HG02938 (cell line): ENCODE measurements around the gene PLXDC2.
"Not testable (repeated sequence)": the region's sequence is repeated elsewhere in the genome, so short reads cannot be mapped to it uniquely, and the experiment has no call there.

Experiments
- ATAC-seq: cut with Tn5 transposase; IDR thresholded peaks from one replicate; pipeline ENCODE4 v1.9.1; 2021; ENCODE audit warnings: mild to moderate bottlenecking, moderate library complexity; ENCODE audit not compliant: unreplicated experiment

PLXDC2 gene

DNA sequence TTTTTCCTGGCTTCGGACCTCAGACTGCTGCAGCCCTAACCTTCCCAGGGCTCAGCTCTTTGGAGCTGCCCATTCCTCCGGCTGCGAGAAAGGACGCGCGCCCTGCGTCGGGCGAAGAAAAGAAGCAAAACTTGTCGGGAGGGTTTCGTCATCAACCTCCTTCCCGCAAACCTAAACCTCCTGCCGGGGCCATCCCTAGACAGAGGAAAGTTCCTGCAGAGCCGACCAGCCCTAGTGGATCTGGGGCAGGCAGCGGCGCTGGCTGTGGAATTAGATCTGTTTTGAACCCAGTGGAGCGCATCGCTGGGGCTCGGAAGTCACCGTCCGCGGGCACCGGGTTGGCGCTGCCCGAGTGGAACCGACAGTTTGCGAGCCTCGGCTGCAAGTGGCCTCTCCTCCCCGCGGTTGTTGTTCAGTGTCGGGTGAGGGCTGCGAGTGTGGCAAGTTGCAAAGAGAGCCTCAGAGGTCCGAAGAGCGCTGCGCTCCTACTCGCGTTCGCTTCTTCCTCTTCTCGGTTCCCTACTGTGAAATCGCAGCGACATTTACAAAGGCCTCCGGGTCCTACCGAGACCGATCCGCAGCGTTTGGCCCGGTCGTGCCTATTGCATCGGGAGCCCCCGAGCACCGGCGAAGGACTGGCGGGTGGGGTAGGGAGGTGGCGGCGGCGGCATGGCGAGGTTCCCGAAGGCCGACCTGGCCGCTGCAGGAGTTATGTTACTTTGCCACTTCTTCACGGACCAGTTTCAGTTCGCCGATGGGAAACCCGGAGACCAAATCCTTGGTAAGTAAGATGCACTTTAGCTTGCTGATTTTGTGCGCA lies at the start of gene PLXDC2:
Gene PLXDC2, plus strand, starts transcription at position 22 of the 820 bp plus-strand sequence.
- peak; percentile 37 for ATAC-seq

DNA sequence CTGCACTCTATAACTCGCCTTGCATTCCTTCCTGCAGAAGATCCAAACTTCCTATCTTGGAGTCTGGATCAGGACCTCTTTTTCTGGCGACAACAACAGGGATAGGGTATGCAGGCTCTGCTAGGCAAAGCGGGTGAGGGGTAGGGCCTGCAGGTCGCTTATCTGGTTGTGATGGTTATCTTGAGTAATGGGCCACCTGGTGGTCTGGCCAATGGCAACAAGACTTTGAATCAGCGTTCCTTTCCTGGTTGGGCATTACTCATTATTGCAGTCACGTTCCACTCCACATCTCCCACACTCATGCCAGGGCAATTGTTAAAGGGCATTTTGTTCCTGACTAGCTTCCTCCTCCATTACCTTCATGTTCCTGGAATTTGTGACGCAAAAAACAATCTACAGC lies 48.4 kb upstream of the PLXDC2 start:
- ATAC-seq = no peak

DNA sequence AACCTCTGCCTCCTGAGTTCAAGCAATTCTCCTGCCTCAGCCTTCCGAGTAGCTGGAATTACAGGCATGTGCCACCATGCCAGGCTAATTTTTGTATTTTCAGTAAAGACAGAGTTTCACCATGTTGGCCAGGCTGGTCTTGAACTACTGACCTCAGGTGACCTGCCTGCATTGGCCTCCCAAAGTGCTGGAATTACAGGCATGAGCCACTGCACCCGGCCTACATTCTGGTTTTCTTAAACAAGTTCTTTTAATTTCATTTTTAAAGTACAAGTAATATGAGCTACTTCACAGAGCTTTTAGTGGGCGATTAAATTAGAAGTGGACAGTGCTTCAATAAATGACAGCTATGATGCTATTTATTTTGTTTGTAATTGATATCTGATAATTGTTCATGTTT lies 46.4 kb upstream of the PLXDC2 start:
- ATAC-seq = not testable (repeated sequence)

DNA sequence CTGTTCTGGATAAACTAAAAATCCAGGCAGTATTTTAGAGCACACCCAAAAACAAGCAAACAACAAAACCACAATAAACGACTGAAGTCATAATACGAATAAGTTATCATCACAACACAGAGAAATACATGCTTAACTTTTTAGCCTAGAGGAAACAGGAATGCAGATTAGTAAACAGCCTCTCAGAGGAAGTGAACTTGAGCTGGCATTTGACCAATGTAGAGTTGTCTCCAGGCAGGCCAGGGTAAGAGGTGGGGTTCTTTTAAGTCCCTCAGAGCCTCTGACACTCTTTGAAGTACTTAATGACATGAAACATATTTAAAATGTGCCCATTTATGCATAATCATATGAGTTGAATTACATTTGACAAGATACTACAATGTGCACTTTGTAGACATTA lies 43.3 kb upstream of the PLXDC2 start:
- no peak for ATAC-seq

DNA sequence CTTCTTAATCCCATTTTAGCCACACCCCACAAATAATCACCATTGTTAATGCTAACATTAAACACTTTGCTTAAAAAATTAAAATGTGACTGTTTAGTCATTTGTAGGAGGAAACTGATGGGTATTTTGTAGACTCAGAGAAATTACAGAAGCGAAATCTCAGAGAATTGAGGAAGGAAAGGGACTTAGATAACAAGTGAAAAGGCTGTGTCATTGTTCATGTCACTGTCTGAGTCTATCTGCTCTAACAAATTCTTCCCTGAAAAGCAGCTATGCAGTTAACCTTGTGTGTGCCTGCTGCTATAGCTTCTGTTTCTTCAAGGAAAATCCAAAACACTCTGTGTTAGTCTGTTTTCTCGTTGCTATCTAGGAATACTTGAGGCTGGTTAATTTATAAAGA lies 40.9 kb upstream of the PLXDC2 start:
- no peak for ATAC-seq

DNA sequence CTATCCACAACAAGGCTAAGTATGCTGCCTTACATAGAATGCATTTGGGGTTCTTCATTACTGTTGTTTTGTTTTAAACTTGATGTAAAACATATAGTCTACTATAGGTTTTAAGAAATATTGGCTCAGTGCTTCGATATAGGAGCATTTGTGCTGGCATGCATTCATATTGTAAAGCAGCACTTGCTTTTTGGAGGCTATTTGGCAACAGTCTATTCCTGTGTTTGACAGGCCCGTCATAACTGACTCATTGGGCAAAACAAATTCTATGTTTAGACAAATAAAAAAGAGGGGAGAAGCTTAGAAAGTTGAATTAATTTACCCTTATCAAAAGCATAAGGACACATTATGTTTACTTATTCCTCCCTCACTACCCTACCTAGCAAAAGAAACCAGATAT lies 38.4 kb upstream of the PLXDC2 start:
- no peak for ATAC-seq

DNA sequence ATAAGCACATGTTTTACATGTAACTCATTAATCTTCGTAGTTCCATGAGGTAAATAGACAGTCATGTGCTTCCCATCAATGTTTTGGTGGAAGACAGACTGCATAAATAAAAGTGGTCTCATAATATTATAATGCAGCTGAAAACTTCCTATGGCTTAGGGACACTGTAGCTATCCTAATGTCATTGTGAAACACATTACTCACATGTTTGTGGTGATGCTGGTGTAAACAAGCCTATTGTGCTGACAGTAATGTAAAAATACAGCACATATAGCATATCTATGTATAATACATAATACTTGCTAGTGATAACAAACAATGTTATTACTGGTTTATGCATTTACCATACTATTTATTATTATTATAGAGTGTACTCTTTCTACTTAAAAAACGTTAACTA lies 37.2 kb upstream of the PLXDC2 start:
- no peak for ATAC-seq

DNA sequence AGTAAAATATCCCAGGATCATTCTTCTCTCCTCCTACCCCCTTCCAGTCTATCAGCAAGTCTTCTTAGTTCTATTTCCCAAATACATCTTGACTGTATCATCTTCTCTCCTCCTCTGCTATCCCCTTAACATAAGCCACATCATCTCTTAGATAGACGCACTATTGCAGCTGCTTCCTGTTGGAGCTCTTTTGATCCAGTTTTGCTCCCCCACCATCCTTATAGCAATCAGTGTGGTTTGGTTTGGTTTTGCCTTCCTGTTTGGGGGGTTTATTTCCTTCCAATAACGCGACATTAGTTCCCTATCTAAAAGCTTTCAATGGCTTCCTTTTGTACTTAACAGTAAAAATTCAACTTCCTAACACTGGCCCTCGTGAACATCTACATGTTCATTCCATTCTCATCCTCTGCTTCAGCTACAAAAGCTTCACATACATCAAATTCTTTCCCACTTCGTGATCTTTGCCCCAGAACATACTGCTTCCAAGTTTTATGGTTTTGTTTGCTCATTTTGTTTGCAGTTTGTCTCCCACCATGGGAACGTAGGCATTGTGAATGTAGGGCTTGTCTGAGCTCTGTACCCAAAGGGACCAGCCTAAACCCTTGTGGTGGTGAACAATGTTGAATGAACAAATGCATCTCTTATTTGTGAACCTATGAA lies 33.7 kb upstream of the PLXDC2 start:
- ATAC-seq = no peak

DNA sequence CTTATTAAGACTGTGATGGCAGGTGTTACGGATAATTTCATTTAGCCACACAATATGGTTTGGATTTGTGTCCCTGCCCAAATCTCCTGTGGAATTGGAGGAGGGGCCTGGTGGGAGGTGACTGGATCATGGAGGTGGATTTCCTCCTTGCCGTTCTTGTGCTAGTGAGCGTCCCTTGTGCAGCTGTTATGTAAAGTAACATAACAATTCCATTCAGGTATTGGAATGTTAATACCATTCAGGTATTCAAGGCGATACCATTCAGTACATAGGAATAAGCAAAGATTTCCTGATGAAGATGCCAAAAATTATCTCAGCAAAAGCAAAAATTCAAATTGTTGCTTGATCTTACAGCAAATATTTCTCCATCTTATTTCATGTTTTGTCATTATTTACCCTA lies 32.5 kb upstream of the PLXDC2 start:
- no peak for ATAC-seq

DNA sequence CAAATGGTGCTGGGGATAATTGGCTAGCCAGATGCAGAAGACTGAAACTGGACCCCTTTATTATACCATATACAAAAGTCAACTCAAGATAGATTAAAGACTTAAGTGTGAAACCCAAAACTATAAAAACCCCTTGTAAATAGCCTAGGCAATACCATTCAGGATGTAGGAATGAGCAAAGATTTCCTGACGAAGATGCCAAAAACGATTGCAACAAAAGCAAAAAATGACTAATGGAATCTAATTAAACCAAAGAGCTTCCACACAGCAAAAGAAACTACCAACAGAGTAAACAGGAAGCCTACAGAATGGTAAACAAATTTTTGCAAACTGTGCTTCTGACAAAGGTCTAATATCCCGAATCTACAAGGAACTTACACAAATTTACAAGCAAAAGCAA lies 30.9 kb upstream of the PLXDC2 start:
- ATAC-seq = no peak

DNA sequence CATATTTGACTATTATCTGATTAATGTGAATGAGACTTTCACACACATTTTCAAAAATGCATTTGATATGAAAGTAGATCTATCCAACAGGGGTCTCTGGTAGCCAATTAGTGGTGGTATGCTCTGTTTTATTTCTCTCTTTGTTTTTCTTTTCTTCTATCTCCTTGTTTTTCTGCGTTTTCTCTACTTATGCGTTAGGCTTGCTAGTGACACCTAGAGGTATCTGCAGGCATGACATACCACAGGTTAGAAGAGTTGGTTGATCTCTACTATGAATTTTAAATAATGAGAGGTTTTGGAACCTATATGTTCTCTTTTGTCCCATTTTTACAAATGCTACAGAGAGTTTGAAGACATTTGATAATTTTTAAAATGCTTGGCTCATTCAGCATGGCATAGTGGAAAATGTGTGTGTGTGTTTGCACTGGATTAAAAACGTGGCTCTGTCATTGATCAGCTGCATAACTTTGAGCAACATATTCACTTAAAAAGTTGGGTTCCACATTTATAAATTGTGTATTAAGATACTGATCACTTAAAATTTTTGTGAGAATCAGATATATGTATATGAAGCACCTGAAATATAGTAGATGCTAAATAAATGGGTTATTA lies 28.1 kb upstream of the PLXDC2 start:
- peak; percentile 86 for ATAC-seq

DNA sequence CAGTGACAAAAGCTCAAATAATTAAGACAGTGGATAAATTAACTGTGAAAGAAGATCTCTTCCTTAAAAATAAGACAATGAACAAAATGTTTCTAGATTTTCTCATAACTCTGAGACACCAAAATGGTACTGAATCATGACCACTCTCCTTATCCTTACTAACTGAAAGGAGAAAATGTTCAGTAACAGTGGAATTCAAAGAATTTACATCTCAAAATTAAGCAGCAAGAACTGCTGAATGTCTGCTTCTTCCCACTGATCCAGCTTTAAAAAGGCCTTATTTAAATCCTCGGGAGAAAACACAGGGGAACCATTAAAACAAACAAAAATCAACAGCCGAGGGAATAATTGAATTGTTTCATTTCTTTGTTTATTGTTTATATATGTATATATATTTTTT lies 27.3 kb upstream of the PLXDC2 start:
- ATAC-seq = no peak

DNA sequence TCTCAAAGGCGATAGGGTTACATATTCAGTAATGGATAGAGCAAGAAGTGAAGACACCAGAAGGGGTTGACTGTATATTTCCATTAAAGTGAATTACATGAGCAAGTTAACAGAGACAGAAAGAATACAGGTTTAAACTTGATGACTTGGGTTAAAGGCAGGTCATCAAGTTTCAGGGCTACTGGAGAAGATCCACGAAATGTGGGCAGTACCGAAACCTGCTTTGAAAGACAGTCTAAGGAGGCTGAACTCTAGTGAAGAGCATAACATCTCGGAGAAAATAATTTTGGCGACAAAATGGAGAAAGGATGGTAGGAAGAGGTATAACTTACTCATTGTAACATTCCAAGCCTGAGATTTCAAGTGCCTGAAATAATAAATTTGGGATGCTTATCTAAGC lies 26.6 kb upstream of the PLXDC2 start:
- ATAC-seq = no peak

DNA sequence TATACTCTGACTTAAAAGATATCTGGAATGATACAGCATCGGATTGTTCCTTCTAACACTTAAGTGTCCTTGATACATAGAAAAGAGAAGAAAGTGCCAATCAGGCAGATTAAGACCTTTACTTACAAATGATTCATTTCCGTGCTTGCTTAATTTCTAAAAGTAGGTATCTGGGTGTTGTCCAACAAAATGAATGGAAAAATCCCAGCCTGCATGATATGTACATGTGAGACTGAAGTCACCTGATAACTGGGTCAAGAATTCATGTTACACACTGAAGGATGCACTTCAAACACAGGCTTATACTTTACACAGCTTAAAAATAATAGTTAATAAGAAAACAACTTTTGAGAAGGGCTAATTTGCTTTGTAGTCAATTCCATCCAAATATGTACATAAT lies 25.2 kb upstream of the PLXDC2 start:
- no peak for ATAC-seq

DNA sequence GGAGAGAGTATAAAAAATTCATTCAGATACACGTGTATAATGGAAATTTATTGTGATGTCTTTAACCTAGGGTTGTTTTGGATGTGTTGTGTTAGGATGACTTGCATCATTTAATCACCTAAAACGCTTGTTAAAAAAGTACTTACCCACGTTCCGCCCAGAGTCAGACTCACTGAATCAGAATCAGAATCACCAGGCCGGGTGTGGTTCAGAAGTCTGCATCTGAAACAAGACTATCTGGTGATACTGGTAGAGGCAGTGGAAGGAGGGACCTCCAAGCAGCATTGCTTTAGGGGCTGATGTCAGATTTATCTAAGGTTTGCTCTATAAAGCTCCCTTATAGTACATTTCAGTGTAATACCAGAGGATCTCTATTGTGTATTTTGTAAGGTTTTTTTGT lies 20.5 kb upstream of the PLXDC2 start:
- ATAC-seq = no peak

DNA sequence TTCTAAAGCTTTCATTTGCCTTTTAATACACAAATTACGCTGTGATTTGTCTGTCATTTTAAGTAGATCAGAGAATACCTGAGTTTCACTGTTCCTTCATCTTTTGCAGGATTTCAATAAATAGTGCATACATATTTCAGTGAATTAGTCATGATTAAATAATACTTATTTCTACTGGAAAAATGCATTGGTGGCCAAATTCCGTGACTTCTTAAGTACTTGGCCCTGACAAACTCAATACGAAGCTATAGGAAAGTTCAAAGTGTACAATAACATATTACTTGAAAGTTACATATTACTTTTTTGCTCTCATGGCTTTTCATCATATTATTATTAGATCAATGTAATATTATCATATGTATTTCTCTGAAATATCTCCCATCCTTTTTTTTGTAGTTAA lies 16.1 kb upstream of the PLXDC2 start:
- no peak for ATAC-seq

DNA sequence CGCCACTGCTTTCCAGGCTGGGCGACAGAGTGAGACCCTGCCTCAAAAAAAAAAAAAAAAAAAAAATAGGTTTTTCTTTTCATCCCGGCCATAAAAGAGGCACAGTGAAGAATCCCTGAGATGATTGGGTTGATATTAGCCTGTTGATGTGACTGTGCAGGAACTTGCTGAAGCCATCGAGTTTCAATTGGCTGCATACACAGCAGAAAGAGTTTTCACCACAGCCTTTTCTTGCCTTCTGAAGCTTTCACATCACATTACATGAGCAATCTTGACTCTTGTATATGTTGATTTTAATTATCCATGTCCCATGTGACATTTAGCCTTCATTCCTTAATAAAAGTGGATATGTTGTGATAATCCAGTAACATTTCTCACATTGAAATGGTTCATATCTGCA lies 14.9 kb upstream of the PLXDC2 start:
- no peak for ATAC-seq

DNA sequence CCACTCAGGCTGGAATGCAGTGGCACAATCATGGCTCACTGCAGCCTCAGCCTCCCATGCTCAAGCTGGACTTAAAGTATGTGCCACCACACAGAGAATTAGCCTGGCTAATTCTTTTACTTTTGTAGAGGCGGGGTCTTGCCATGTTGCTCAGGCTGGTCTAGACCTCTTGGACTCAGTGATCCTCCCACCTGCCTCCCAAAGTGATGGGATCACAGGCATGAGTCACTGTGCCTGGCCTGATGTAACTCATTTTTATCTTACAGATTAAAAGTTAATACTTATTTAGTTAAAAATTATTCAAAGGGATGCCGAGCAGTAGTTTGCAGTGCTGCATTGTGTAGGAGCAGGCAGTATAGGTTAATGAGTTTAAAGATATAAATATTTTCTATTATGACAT lies 12.6 kb upstream of the PLXDC2 start:
- no peak for ATAC-seq

DNA sequence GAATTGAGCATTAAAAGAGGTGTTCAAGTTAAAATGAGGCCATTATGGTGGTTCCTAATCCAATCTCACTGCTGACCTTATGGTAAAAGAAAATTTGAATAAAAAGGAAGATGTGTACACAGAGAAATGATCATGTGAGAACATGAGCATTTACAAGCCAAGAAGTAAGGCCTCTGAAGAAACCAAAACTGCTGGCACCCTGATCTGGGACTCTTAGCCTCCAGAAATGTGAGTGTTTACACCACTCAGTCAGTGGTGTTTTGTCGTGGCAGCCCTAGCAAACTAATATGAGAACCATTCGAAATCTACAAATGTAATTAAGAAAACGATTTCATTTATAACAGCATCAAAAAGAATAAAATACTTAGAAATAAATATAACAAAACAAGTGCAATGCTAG lies 6.8 kb upstream of the PLXDC2 start:
- no peak for ATAC-seq

DNA sequence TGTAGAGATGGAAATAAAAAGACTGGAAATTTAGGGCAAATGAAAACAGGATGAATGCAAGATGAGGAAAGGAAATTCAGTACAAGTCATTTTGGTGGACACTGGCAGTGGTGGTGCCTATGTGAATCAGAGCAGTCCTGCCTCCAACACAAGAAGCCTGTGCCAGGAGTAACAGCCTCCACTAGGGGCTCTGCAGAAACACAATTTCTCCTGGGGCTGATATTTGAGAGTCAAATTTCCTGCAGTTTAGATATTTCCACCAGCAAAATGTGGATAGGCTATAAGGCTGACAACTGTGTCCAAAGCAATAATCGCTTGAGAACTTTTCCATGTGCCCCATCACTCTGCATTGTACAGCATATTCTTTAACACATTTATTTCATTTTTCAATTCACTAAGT lies 4.7 kb upstream of the PLXDC2 start:
- ATAC-seq = no peak

DNA sequence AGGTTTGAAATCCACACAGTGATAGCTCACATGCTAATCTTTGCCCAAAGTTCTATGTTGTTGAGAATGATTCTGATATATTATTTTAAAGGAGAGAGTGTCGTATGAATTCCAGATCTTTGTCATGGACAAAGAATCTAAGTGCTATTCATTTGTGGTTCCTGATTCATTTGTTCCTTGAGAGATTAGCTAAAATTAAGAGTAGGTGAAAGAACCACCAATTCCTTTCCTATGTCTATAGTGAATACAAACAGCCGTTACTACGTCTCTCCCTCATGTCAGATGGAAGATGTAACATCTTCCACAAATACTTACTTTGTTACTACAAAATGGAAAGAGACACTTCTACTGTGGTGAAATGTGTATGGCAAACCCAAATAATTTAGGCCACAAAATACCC lies 3.3 kb upstream of the PLXDC2 start:
- no peak for ATAC-seq

DNA sequence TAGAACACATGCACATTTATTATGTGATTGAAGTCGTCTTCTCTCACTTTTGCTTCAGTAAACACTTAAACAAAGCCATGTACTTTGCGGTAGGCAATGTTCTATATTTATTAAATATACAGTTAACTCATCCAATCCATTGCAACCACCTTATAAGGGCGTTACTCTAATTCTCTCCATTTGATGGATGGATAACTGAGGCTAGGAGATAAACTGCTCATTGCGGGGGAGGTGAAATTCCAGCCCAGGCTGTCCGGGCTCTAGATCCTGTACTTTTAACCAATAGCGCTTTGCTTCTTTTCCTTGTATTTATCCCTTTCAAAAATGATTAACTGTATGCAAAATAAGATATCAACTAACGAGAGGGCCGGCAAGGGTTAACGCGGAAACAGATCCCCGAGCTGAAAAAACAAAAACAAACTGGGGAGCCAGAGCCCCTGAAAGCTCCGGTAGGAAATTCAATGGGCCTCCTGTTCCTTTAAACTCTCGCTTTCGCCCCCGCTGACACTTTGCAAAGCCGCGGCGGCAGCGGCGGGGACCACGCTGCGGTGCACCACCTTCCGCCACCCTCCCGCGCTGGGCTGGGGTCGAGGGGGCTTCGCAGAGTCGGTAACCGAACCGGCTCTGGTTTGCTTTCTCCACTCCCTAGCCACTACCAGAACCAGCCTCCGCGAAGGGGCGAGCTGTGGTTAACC lies 1.0 kb upstream of the PLXDC2 start:
- ATAC-seq = no peak
